Neural cell (in vitro differentiated cells): Measurements from ENCODE around the gene ZNF274. TPM values are rescaled to one million over a fixed set of nuclear protein-coding genes. Genes with fewer than 3 reads are reported as not detected.

Experiments used
- H2AFZ ChIP-seq: fragments of 200-600, 300-800 bp; sonication (generic), shearing (Covaris generic); 2 replicates; pipeline ENCODE4 v1.6.0; 2014; ENCODE audit warnings: low read depth, mild to moderate bottlenecking, antibody characterized with exemption, low read length, moderate library complexity
- H3F3A ChIP-seq: fragments of 200-600 bp; shearing (Covaris generic); 2 replicates; pipeline ENCODE4 v1.6.1; 2016; ENCODE audit warnings: mild to moderate bottlenecking, moderate library complexity, mixed read lengths, antibody characterized with exemption, low read length; ENCODE audit not compliant: insufficient read depth, poor library complexity, severe bottlenecking
- H3K27ac ChIP-seq: fragments of 200-600, 300-800 bp; sonication (generic), shearing (Covaris generic); 2 replicates; pipeline ENCODE4 v1.5.1; 2014; ENCODE audit warnings: mild to moderate bottlenecking, low read length, moderate library complexity
- H3K27me3 ChIP-seq: fragments of 300-800, 200-600 bp; sonication (generic), shearing (Covaris generic); 2 replicates; pipeline ENCODE4 v1.6.0; 2014; ENCODE audit warnings: mild to moderate bottlenecking, low read depth, low read length, moderate library complexity; ENCODE audit not compliant: insufficient read depth
- H3K36me3 ChIP-seq: fragments of 300-800, 200-600 bp; sonication (generic), shearing (Covaris generic); 2 replicates; pipeline ENCODE4 v1.5.1; 2014; ENCODE audit warnings: mild to moderate bottlenecking, antibody characterized with exemption, low read length, moderate library complexity; ENCODE audit not compliant: insufficient read depth
- H3K4me2 ChIP-seq: fragments of 300-800, 200-600 bp; sonication (generic), shearing (Covaris generic); 2 replicates; pipeline ENCODE4 v1.6.0; 2014; ENCODE audit warnings: mild to moderate bottlenecking, low read length
- H3K4me3 ChIP-seq: fragments of 300-800, 200-600 bp; sonication (generic), shearing (Covaris generic); 2 replicates; pipeline ENCODE4 v1.5.1; 2014; ENCODE audit warnings: mild to moderate bottlenecking, low read length, moderate library complexity
- H3K79me2 ChIP-seq: fragments of 200-600 bp; shearing (Covaris generic); replicated peaks from 2 replicates; pipeline ENCODE4 v1.6.0; 2014; ENCODE audit warnings: mild to moderate bottlenecking, low read length, moderate library complexity; ENCODE audit not compliant: insufficient read depth
- H3K9ac ChIP-seq: fragments of 300-800, 200-600 bp; sonication (generic), shearing (Covaris generic); 2 replicates; pipeline ENCODE4 v1.6.1; 2016; ENCODE audit warnings: mild to moderate bottlenecking, low read length, mixed read lengths
- H3K9me2 ChIP-seq: fragments of 200-600 bp; shearing (Covaris generic); 2 replicates; pipeline ENCODE4 v1.6.1; 2016; ENCODE audit warnings: mild to moderate bottlenecking, low read length, mixed read lengths; ENCODE audit not compliant: insufficient read depth
- H3K9me3 ChIP-seq: fragments of 200-600, 300-800 bp; sonication (generic), shearing (Covaris generic); 2 replicates; pipeline ENCODE4 v1.6.1; 2016; ENCODE audit warnings: mild to moderate bottlenecking, mixed run types, low read length, moderate library complexity, mixed read lengths
- H4K20me1 ChIP-seq: fragments of 200-600 bp; shearing (Covaris generic); 2 replicates; pipeline ENCODE4 v1.6.1; 2016; ENCODE audit warnings: mild to moderate bottlenecking, mixed run types; ENCODE audit not compliant: insufficient read depth
- EP300 ChIP-seq: fragments of 450-650 bp; conservative IDR thresholded peaks from 2 replicates; pipeline ENCODE4 v1.6.1; 2014; ENCODE audit warnings: antibody characterized with exemption, mild to moderate bottlenecking, moderate library complexity; ENCODE audit not compliant: poor library complexity, severe bottlenecking
- EZH2 ChIP-seq: fragments of 200-600, 300-800 bp; shearing (Covaris generic), sonication (generic); IDR thresholded peaks from 2 replicates; pipeline ENCODE4 v1.6.1; 2014; ENCODE audit warnings: antibody characterized with exemption, low read length, borderline replicate concordance, mild to moderate bottlenecking; ENCODE audit not compliant: insufficient read depth, poor library complexity, severe bottlenecking
- MXI1 ChIP-seq: fragments of 450-650 bp; conservative IDR thresholded peaks from 2 replicates; pipeline ENCODE4 v1.6.1; 2014; ENCODE audit warnings: antibody characterized with exemption, mild to moderate bottlenecking; ENCODE audit not compliant: poor library complexity, severe bottlenecking
- POLR2AphosphoS5 ChIP-seq: IDR thresholded peaks from 2 replicates; pipeline ENCODE4 v1.6.1; 2012
- RAD21 ChIP-seq: fragments of 450-650 bp; conservative IDR thresholded peaks from 2 replicates; pipeline ENCODE4 v1.6.1; 2014; ENCODE audit warnings: antibody characterized with exemption, mild to moderate bottlenecking, moderate library complexity
- SMC3 ChIP-seq: fragments of 450-650 bp; conservative IDR thresholded peaks from 2 replicates; pipeline ENCODE4 v1.6.1; 2014; ENCODE audit warnings: antibody characterized with exemption, mild to moderate bottlenecking, moderate library complexity; ENCODE audit not compliant: poor library complexity
- TAF1 ChIP-seq: IDR thresholded peaks from 2 replicates; pipeline ENCODE4 v1.6.1; 2012; ENCODE audit warnings: low read depth
- polyA plus RNA-seq: library from polyadenylated mRNA; depleted of rRNA; stranded (reverse); fragments of >200 nt; gene quantifications from 2 replicates; pipeline ENCODE4 v1.2.3, GENCODE V29; 2014
- TF ChIP-seq, protein P1 (sequence below): IDR thresholded peaks from 2 replicates; pipeline ENCODE4 v1.6.1; 2012; ENCODE audit warnings: borderline replicate concordance
- TF ChIP-seq, protein P2 (sequence below): fragments of 450-650 bp; IDR thresholded peaks from 2 replicates; pipeline ENCODE4 v1.5.1; 2014; ENCODE audit warnings: antibody characterized with exemption, mild to moderate bottlenecking, moderate library complexity; ENCODE audit not compliant: poor library complexity, severe bottlenecking

The ZNF274 gene
- polyA plus RNA-seq, 1 donor from 2014 or later: 47.2 TPM

DNA sequence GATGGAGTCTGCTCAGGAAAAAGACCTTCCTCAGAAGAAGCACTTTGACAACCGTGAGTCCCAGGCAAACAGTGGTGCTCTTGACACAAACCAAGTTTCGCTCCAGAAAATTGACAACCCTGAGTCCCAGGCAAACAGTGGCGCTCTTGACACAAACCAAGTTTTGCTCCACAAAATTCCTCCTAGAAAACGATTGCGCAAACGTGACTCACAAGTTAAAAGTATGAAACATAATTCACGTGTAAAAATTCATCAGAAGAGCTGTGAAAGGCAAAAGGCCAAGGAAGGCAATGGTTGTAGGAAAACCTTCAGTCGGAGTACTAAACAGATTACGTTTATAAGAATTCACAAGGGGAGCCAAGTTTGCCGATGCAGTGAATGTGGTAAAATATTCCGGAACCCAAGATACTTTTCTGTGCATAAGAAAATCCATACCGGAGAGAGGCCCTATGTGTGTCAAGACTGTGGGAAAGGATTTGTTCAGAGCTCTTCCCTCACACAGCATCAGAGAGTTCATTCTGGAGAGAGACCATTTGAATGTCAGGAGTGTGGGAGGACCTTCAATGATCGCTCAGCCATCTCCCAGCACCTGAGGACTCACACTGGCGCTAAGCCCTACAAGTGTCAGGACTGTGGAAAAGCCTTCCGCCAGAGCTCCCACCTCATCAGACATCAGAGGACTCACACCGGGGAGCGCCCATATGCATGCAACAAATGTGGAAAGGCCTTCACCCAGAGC is 29.6 kb downstream of the ZNF274 start:
- Histone ChIP-seq H3K9me3 (peaks cover 83% of the 10 kb centered on the region), H3K36me3 (peaks cover 72% of the 10 kb centered on the region)
- TF ChIP-seq EZH2: no peak
- TF ChIP-seq RAD21: no peak
- no peak for TF ChIP-seq TAF1

DNA sequence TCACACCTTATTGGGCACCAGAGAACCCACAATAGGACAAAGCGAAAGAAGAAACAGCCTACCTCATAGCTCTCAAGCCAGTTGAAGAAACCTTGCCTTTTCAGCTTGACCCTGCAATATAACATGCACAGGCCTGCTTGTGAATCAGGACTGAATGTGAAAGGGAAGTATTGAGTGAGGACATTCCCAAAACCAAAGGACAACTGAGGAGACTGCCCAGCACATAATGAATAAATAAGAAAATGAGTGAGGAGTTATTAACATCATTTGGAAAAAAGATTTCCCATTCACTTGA is 30.2 kb downstream of the ZNF274 start:
- H3K27me3 ChIP-seq: no peaks in the 10 kb centered on the region
- TF ChIP-seq TAF1 (no peak), POLR2AphosphoS5 (no peak), EZH2 (no peak), RAD21 (no peak), SMC3 (no peak)
- TF ChIP-seq, protein P1, sequence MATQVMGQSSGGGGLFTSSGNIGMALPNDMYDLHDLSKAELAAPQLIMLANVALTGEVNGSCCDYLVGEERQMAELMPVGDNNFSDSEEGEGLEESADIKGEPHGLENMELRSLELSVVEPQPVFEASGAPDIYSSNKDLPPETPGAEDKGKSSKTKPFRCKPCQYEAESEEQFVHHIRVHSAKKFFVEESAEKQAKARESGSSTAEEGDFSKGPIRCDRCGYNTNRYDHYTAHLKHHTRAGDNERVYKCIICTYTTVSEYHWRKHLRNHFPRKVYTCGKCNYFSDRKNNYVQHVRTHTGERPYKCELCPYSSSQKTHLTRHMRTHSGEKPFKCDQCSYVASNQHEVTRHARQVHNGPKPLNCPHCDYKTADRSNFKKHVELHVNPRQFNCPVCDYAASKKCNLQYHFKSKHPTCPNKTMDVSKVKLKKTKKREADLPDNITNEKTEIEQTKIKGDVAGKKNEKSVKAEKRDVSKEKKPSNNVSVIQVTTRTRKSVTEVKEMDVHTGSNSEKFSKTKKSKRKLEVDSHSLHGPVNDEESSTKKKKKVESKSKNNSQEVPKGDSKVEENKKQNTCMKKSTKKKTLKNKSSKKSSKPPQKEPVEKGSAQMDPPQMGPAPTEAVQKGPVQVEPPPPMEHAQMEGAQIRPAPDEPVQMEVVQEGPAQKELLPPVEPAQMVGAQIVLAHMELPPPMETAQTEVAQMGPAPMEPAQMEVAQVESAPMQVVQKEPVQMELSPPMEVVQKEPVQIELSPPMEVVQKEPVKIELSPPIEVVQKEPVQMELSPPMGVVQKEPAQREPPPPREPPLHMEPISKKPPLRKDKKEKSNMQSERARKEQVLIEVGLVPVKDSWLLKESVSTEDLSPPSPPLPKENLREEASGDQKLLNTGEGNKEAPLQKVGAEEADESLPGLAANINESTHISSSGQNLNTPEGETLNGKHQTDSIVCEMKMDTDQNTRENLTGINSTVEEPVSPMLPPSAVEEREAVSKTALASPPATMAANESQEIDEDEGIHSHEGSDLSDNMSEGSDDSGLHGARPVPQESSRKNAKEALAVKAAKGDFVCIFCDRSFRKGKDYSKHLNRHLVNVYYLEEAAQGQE: no peak
- TF ChIP-seq, protein P2, sequence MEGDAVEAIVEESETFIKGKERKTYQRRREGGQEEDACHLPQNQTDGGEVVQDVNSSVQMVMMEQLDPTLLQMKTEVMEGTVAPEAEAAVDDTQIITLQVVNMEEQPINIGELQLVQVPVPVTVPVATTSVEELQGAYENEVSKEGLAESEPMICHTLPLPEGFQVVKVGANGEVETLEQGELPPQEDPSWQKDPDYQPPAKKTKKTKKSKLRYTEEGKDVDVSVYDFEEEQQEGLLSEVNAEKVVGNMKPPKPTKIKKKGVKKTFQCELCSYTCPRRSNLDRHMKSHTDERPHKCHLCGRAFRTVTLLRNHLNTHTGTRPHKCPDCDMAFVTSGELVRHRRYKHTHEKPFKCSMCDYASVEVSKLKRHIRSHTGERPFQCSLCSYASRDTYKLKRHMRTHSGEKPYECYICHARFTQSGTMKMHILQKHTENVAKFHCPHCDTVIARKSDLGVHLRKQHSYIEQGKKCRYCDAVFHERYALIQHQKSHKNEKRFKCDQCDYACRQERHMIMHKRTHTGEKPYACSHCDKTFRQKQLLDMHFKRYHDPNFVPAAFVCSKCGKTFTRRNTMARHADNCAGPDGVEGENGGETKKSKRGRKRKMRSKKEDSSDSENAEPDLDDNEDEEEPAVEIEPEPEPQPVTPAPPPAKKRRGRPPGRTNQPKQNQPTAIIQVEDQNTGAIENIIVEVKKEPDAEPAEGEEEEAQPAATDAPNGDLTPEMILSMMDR: no peak
- no peaks in the 10 kb centered on the region for H3F3A ChIP-seq
- H3K9me2 ChIP-seq: no peaks in the 10 kb centered on the region
- no peak overlapping the region for H3K4me2 ChIP-seq
- H3K9me3 ChIP-seq: peaks cover 79% of the 10 kb centered on the region
- no peaks in the 10 kb centered on the region for H4K20me1 ChIP-seq
- no peak overlapping the region for H3K27ac ChIP-seq
- H3K36me3 ChIP-seq: peaks cover 67% of the 10 kb centered on the region
- no peak overlapping the region for H2AFZ ChIP-seq
- no peaks in the 10 kb centered on the region for H3K79me2 ChIP-seq
- H3K4me3 ChIP-seq: no peak overlapping the region
- no peak overlapping the region for H3K9ac ChIP-seq

More for the DNA sequence above, 29.6 kb downstream of the ZNF274 start:
- no peaks in the 10 kb centered on the region for H3K79me2 ChIP-seq
- H3K9ac ChIP-seq: no peak overlapping the region
- no peak overlapping the region for H3K27ac ChIP-seq
- H3F3A ChIP-seq: no peaks in the 10 kb centered on the region
- H2AFZ ChIP-seq: no peak overlapping the region
- H3K4me2 ChIP-seq: no peak overlapping the region
- no peaks in the 10 kb centered on the region for H3K9me2 ChIP-seq
- no peaks in the 10 kb centered on the region for H4K20me1 ChIP-seq
- no peak overlapping the region for H3K4me3 ChIP-seq
- no peaks in the 10 kb centered on the region for H3K27me3 ChIP-seq

DNA sequence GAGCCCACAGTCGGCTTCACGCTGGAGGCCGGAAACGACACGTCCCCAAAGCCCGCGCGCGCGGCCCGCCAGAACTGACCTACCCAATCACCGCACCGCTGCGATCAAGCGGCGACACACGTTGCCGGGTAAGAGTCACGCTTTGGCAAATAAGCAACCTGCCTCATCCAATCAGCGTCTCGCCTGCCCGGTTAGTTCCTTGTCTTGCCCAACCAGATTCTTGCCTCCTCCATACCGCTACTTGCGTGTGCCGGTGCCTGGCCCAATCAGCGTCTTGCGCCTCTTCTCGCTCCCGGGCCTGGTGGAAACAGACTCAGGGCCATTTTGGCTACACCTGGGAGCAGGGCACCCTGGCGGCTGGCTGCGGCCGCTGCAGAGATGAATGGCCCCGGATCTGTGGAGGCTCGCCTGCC is 34.2 kb downstream of the ZNF274 start:
- no peak overlapping the region for H3K9ac ChIP-seq
- peaks cover 43% of the 10 kb centered on the region for H3K9me3 ChIP-seq
- peaks cover 29% of the 10 kb centered on the region for H3K36me3 ChIP-seq
- no peak overlapping the region for H3K27ac ChIP-seq
- no peak for TF ChIP-seq TAF1
- no peak for TF ChIP-seq RAD21
- no peak for TF ChIP-seq EZH2
- TF ChIP-seq, protein P2: no peak
- no peak for TF ChIP-seq SMC3
- no peak for TF ChIP-seq MXI1
- TF ChIP-seq POLR2AphosphoS5: no peak
- no peak for TF ChIP-seq EP300
- TF ChIP-seq, protein P1: no peak
- H3K9me2 ChIP-seq: no peaks in the 10 kb centered on the region
- H2AFZ ChIP-seq: no peak overlapping the region
- H3K79me2 ChIP-seq: no peaks in the 10 kb centered on the region
- no peak overlapping the region for H3K4me2 ChIP-seq
- no peaks in the 10 kb centered on the region for H3K27me3 ChIP-seq
- H3F3A ChIP-seq: no peaks in the 10 kb centered on the region
- no peak overlapping the region for H3K4me3 ChIP-seq
- no peaks in the 10 kb centered on the region for H4K20me1 ChIP-seq
